ENCODE measurements around the gene ATP6V0B. TPM values are rescaled to one million over a fixed set of nuclear protein-coding genes. Genes with fewer than 3 reads are reported as not detected.

ATP6V0B gene
- total RNA-seq, 4 donors from 2014 or later = 68.1 to 122 (median 98.2) TPM

DNA sequence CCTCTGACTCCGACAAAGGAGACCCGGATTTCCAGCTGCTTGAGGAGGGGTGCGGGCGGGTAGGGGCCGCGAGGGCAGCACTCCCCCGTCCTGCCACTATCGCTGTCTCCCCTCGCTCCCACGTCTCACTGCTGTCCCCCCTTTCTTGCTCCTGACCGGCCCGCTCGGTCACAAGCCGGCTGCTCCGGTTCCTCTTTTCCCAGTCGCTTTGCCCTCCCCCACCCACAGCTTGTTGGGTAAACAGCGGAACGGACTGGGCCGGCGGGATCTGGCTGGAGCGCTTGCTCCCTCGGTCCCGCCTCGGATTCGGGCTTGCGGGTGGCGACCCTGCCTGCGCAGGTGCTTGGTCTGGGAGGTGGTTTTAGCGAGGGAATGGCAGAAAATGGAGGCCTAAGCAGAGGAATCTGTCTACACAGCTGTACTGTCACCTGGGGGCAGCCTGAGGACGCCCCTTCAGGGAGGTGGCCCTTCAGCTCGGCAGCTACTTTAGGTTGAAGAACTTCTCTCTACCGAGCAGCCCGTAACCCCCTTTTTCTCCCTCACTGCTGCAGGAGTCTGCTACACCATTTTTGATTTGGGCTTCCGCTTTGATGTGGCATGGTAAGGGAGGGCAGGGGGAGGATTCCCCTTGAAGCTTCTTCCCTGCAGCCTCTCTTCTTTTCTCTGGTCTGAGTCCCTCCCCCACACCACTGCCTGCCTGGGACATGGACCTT, 645 bp downstream of the ATP6V0B start:
- H3K36me3 ChIP-seq = peaks cover 16 to 48% (median 43%) of the 10 kb centered on the region in 4 donors
- peaks cover 58 to 74% (median 68%) of the 10 kb centered on the region in 4 donors for H3K4me1 ChIP-seq
- no peaks in the 10 kb centered on the region for H3K27me3 ChIP-seq
- H3K4me3 ChIP-seq = peak overlapping the region; percentile 85 to 99 (median 94)
- intact Hi-C loops (cut with DNase I) = no loop called here
- TF ChIP-seq, protein P1, sequence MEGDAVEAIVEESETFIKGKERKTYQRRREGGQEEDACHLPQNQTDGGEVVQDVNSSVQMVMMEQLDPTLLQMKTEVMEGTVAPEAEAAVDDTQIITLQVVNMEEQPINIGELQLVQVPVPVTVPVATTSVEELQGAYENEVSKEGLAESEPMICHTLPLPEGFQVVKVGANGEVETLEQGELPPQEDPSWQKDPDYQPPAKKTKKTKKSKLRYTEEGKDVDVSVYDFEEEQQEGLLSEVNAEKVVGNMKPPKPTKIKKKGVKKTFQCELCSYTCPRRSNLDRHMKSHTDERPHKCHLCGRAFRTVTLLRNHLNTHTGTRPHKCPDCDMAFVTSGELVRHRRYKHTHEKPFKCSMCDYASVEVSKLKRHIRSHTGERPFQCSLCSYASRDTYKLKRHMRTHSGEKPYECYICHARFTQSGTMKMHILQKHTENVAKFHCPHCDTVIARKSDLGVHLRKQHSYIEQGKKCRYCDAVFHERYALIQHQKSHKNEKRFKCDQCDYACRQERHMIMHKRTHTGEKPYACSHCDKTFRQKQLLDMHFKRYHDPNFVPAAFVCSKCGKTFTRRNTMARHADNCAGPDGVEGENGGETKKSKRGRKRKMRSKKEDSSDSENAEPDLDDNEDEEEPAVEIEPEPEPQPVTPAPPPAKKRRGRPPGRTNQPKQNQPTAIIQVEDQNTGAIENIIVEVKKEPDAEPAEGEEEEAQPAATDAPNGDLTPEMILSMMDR (IDR thresholded peaks at IDR 0.05) = no peak
- TF ChIP-seq POLR2A (IDR thresholded peaks at IDR 0.05; ENCODE audit: low read depth) = no peak
- TF ChIP-seq POLR2AphosphoS5 (IDR thresholded peaks at IDR 0.05) = no peak
- no peak for TF ChIP-seq EP300 (IDR thresholded peaks at IDR 0.05)
- WGBS = 1% methylated on average over 23 of the region's 34 CpGs
- H3K9me3 ChIP-seq = no peaks in the 10 kb centered on the region
- peak overlapping the region; percentile 93 to 98 (median 95) for H3K27ac ChIP-seq (replicated peaks in 1 of 4)
- DNase-seq (ENCODE audit: extremely low spot score) = no peak

DNA sequence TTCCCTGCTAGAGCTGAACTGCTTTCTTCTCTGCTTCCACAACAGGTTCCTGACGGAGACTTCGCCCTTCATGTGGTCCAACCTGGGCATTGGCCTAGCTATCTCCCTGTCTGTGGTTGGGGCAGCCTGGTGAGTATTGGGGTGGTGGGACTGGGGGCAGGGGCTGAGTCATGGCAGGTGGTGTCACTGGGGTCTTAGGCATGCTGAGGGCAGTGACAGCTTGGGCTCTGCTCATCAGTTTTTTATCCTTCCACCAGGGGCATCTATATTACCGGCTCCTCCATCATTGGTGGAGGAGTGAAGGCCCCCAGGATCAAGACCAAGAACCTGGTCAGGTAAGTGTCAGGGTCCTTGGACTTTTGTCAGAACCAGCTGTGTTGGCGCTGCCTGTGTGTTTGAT, 1.3 kb downstream of the ATP6V0B start:
- intact Hi-C loops (cut with DNase I) = no loop called here
- Histone ChIP-seq H3K27me3 (no peaks in the 10 kb centered on the region), H3K36me3 (peaks cover 16 to 46% (median 42%) of the 10 kb centered on the region in 4 donors), H3K4me3 (peak overlapping the region; percentile 85 to 99 (median 94)), H3K4me1 (peaks cover 53 to 74% (median 67%) of the 10 kb centered on the region in 4 donors), H3K27ac (replicated peaks in 1 of 4) (peak overlapping the region in 3 of 4 donors; percentile 93 to 98 (median 94)), H3K9me3 (no peaks in the 10 kb centered on the region)
- TF ChIP-seq EP300 (IDR thresholded peaks at IDR 0.05) (no peak), POLR2A (IDR thresholded peaks at IDR 0.05; ENCODE audit: low read depth) (no peak), POLR2AphosphoS5 (IDR thresholded peaks at IDR 0.05) (no peak)
- TF ChIP-seq, protein P1 (IDR thresholded peaks at IDR 0.05) = no peak
- DNase-seq (ENCODE audit: extremely low spot score) = no peak
- 66% methylated on average over 4 of the region's 4 CpGs for WGBS

DNA sequence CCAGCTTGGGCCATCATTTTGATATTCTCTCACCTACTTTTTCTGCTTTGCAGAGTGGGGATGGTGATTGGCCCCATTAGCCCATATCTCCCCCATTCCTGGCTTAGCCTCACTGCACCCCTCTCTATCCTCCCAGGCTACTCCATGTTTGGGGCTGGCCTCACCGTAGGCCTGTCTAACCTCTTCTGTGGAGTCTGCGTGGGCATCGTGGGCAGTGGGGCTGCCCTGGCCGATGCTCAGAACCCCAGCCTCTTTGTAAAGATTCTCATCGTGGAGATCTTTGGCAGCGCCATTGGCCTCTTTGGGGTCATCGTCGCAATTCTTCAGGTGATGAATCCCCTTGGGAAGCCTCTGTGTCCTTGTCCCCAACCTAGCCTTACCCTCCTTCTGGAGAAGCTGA, 2.1 kb downstream of the ATP6V0B start:
- H3K4me1 ChIP-seq = peaks cover 50 to 70% (median 60%) of the 10 kb centered on the region in 4 donors

GRCh38 chr1:43977376-43978263, 2.9 kb downstream of the ATP6V0B start:
- intact Hi-C loops (cut with DNase I) = no loop called here
- 88% methylated on average over 9 of the region's 9 CpGs for WGBS

More for the DNA sequence above, 2.1 kb downstream of the ATP6V0B start:
- Histone ChIP-seq H3K27ac (replicated peaks in 1 of 4) (no peak overlapping the region), H3K27me3 (no peaks in the 10 kb centered on the region), H3K9me3 (no peaks in the 10 kb centered on the region), H3K36me3 (peaks cover 16 to 42% (median 39%) of the 10 kb centered on the region in 4 donors), H3K4me3 (no peak overlapping the region)
- WGBS = 87% methylated on average over 8 of the region's 8 CpGs
- no peak for DNase-seq (ENCODE audit: extremely low spot score)
- intact Hi-C loops (cut with DNase I) = no loop called here
- TF ChIP-seq, protein P1 (IDR thresholded peaks at IDR 0.05) = no peak
- TF ChIP-seq POLR2AphosphoS5 (IDR thresholded peaks at IDR 0.05) = no peak
- TF ChIP-seq POLR2A (IDR thresholded peaks at IDR 0.05; ENCODE audit: low read depth) = no peak
- no peak for TF ChIP-seq EP300 (IDR thresholded peaks at IDR 0.05)

More at GRCh38 chr1:43977376-43978263, 2.9 kb downstream of the ATP6V0B start:
- peak overlapping the region in 1 of 4 donors; percentile 51 for H3K27ac ChIP-seq (replicated peaks in 1 of 4)
- H3K27me3 ChIP-seq = no peaks in the 10 kb centered on the region
- TF ChIP-seq POLR2A (IDR thresholded peaks at IDR 0.05; ENCODE audit: low read depth) (no peak), EP300 (IDR thresholded peaks at IDR 0.05) (no peak), POLR2AphosphoS5 (IDR thresholded peaks at IDR 0.05) (no peak)
- TF ChIP-seq, protein P1 (IDR thresholded peaks at IDR 0.05) = no peak
- no peaks in the 10 kb centered on the region for H3K9me3 ChIP-seq
- DNase-seq (ENCODE audit: extremely low spot score) = no peak
- H3K4me3 ChIP-seq = no peak overlapping the region
- H3K36me3 ChIP-seq = peaks cover 13 to 40% (median 33%) of the 10 kb centered on the region in 4 donors
- peaks cover 50 to 71% (median 60%) of the 10 kb centered on the region in 4 donors for H3K4me1 ChIP-seq

Measured in esophagus muscularis mucosa (tissue), 4 donors.